CD4-positive, alpha-beta T cell treated with Interleukin-6 at 100 ng/mL for 8 hours (primary cell): ENCODE data around the gene DUSP22.
"Not testable (repeated sequence)": the region's sequence is repeated elsewhere in the genome, so short reads cannot be mapped to it uniquely, and the experiment has no call there.

Source experiments
- DNase-seq: peaks from one replicate; pipeline ENCODE4 v3.0.0-alpha.2; 2020; ENCODE audit warnings: mixed read lengths, low spot score

Gene DUSP22

GRCh38 chr6:324116-324728, 31.9 kb downstream of the DUSP22 start:
- no peak for DNase-seq

DNA sequence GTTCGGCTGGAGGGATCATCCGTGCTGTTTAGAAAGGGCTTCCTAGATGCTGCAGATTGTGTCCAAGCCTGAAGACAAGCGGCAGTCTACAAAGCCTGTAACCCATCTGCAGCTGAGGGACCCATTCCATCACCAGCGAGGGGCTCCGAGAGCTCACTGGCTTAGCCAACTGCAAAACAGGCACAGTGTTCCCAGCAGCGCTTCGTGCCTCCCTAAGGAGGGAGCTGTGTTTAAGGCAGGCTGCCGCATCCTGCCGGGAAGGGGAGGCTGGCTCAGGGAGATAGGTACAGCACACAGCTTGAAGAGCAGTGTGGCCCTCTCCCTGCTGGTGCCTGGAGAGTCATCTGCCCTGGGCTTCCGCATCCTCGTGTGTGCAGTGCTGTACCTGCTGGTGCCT, 32.4 kb downstream of the DUSP22 start:
- DNase-seq = no peak

DNA sequence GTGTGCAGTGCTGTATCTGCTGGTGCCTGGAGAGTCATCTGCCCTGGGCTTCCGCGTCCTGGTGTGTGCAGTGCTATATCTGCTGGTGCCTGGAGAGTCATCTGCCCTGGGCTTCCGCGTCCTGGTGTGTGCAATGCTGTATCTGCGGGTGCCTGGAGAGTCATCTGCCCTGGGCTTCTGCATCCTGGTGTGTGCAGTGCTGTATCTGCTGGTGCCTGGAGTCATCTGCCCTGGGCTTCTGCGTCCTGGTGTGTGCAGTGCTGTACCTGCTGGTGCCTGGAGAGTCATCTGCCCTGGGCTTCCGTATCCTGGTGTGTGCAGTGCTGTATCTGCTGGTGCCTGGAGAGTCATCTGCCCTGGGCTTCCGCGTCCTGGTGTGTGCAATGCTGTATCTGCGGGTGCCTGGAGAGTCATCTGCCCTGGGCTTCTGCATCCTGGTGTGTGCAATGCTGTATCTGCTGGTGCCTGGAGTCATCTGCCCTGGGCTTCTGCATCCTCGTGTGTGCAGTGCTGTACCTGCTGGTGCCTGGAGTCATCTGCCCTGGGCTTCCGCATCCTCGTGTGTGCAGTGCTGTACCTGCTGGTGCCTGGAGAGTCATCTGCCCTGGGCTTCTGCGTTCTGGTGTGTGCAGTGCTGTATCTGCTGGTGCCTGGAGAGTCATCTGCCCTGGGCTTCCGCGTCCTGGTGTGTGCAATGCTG, 33.0 kb downstream of the DUSP22 start:
- DNase-seq = not testable (repeated sequence)

- DNase-seq = not testable (repeated sequence)
These were observed 33.8 kb downstream of the DUSP22 start for GRCh38 chr6:326066-326465.

DNA sequence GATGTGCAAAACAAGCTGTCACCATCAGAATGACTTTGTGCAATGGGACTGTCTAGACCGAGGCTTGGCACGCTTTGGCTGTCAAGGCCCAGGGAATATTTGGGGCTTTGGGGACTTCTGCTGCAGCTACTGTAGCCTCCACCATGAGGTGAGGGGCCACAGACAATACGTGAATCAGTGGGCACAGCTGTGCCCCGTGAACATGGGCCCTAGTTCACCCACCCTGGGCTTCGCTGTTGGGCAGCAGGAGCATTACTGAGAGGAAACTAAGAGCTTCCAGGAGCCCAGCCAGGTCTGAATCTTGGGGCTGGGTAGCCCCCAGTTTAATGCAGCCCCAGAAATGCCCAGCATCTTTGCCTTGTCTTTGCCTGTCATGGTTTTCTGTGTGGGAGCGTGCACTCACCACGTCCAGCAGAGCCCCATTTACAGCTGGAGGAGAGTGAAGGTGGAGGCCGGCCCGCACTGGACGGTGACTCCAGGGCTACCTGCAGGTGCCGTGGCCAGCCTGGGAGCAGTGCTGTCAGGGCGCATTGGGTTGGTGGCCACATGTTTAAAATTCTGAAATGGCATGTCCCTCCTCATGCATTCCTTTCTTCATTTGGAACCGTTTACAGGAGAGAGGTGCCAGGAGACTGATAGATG, 34.7 kb downstream of the DUSP22 start:
- no peak for DNase-seq

DNA sequence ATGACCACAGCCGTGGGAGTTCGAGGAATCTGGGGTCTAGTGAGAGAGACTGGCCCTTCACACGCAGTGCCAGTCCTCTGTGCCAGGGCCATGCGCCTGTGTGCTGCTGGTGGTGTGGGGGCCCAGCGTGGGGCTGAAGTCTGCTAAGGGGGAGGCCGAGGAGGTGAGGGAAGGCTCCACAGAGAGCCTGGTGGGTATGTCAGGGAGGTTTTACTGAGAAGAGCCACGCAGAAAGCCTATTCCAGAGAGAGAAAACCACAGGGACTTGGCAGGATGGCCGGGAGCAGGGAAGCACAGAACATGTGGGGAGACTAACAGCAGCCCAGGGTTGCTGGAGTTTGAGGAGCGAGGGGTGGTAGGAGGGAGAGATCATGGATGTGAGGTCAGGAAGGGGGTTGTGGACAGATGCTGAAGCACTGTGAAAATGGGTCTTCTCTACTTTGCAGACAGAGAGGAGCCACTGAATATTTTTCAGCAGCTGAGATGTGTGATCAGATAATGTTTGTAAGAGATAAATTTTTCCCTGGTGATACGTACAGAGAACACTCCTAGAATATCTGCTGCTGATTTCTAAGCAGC, 35.3 kb downstream of the DUSP22 start:
- no peak for DNase-seq

- DNase-seq = no peak
These were observed 35.9 kb downstream of the DUSP22 start for GRCh38 chr6:328136-328670.

GRCh38 chr6:328924-329323, 36.6 kb downstream of the DUSP22 start:
- no peak for DNase-seq

DNA sequence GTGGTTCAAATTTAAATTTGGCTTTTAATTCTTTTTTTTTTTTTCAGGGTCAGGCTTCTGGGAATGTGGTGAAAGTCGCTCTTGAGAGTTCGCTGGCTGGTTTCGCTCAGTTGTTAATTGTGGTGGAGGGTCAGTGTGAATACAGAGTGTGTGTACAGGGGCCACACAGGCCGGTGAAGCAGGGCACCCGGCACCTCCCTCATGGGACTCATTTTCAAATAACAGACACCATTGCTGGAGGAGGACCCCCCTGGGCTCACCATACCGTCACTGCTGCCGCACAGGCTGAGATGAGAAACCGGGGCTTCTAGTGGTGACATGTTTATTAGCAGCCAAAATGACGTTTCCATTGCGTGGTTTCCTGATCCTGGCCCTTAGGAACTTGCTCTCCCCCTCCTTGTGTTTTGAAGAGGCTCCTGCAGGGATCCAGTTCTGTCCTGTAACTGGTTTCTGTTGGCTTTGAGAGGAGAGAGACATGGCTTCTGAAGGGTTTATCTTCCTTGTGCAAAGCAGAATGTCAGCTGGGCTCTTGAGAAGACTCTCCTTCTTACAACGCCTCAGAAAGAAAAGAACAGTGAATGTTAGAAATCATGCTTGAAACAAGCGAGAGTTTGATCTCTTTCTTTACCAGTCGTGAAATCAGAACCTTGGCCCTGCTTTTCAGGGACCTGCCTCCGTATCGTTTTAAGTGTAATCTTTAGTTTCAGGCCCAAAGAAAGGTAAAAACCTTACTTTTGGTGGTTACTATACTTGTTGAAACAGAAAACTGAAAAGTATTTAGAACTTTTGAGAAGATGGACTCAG, 37.8 kb downstream of the DUSP22 start:
- no peak for DNase-seq

- DNase-seq = no peak
These were observed 38.7 kb downstream of the DUSP22 start for GRCh38 chr6:330948-331347.

DNA sequence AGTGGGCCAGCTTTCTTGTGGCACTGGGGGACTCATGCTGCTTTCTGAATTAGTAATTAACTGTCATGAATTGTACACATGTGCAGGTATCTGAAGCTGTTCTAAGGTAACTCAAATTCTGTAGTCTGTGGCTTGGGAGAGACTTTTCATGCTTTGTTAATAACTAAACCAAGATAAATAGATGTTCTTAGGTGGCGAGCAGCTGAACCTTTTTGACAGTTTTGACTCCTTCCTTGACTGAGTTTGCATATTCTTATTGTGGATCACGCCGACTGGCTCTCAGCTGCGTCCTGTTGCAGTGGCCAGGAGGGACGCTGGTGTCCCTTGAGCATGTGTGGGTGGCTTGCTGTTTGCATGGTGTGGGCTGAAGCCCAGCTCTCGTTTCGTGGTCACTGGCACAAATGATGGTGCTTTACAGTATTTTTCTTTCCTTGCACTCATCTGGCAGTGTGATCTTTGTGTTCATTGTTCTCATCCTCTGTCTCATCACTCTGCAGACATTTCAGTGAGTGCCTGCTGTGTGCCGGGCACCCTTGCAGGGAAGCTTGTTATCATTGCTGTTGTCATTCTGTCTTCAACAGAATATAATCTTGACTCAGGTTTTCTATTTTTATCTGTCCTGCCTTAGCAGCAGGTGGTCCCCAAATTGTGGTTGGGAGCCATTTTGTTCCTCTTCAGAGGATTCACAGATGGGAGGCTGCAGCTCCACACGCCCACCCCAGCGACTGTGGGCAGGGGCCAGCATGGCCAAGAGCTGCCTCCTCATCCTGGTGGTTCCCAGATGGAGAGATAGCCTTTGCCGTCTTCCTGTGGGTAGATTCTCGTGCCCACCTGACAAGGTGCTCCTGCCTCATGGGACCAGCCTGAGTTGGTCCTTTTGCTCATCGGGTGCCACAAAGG, 39.6 kb downstream of the DUSP22 start:
- no peak for DNase-seq

DNA sequence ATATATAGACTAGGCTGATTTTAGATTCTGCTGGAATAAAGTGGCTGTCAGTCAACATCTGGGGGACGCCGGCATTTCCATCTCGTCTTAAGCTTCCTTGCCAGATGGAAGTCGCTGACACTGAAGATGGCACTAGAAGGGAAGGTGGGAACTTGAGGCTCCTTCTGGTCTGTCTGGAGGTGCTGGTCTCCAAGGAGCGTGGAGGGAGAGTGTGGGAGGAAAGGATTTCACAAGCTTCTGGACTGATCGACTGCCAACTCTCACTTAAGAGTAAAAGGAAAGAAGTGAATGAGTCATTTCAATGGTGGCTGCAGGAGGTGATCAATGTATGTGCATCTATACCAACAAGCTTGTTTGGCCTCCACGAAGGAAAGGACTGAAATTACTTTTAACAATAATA, 40.4 kb downstream of the DUSP22 start:
- DNase-seq = no peak

DNA sequence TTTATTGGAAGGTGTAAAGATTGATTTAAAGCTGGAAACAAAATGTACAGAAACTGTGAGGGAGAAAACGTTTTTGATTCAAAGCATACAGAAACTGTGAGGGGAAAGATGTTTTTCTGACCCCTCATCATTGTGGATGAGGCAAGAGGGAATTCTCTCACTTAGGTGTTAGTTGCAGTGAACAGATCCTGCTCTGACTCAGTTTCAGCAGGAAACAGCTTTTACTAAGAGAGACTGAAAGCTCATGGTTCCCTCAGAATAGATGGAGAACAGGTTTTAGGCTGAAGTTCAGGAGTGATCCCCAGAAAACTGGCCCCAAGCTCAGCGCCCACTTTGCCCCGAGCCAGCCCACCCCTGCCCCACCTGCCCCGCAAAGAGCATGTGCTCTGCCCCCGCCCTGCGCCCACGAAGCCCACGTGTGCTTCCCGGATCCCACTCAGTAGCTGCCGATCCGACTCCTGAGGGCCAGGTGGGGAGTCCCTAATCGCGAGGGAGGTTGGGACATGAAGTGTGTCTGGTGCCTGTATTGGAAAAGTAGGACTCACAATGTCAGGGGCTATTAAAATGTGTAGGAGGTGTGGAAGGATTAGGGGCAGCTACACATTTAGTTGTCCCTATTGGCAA, 41.2 kb downstream of the DUSP22 start:
- no peak for DNase-seq

- no peak for DNase-seq
These were observed 42.5 kb downstream of the DUSP22 start for GRCh38 chr6:334536-335510.

GRCh38 chr6:335572-335971, 43.3 kb downstream of the DUSP22 start:
- no peak for DNase-seq

DNA sequence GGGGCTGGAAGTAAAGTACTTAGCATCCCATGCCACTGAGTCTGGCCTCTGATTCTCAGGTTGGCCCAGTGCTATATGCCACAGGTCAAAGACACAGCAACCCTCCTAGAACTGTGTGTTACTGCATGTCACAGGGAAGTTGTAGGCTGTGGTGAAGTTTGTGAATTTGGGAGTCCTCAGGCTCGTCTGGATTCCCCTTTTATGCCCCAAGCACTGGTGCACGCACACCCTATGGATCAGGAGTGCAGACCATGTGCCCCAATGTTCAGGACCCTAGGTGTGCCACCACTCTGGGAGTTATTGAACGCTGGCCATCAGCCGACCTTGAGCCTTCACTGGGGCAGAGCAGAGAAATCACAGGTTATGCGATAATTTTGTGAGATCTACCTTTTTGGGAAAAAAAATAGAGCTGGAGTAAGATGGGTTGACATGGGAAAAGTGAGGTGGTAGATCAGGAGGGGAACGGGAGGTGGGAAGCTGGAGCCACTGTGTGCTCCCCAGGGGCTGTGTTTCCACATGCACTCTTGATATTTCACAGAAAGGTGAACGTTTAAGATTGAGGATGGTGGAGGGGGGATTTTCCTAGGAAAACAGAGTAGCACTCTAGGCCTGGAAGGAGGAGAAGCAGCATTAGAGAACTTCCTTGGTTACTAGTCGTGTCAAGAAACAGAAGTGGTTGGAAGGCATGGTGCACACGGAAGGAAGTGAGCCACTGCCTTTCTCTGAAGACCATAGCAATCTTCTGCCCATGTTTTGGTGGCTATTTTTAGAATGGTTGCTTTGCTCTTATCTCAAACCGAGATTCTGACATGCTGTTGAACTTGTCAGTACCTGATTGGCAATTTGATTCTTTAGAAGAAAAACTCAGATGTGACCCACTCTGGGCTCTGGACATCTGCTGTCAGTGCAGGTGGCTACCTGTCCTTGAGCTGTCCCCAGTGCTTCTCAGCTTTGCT, 44.1 kb downstream of the DUSP22 start:
- no peak for DNase-seq

DNA sequence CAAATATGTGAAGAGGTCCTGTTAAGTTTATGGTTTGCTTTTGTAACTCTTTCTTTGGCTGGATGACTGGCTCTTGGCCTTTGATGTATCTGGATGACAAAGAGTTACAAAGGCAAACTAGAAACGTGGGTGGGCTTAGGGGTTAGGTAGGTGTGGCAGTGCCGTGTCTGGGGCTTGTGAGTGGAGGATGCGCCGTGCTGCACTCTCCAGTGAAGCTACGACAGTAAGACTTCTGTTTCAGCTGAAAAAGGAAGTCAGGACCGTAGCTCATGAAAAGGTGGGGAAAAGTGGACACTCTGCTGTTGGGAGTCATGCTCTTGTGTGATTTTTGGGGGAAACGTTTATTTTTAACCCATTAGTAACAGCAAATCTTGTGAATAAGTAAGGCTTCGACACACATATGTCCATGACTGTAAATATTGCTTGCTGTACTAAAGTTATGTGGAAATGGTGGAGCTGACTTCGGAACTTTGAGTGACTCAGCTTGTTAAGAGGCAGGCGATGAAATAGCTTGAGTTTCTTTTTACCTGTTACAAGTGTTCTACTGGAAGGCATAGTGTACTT, 45.6 kb downstream of the DUSP22 start:
- DNase-seq = no peak

GRCh38 chr6:338815-339262, 46.6 kb downstream of the DUSP22 start:
- DNase-seq = no peak
